ENCODE data around the gene MAP6D1. TPM values are rescaled to one million over a fixed set of nuclear protein-coding genes. Genes with fewer than 3 reads are reported as not detected.

Gene MAP6D1
- total RNA-seq, 2 experiments from 2014 or later, result 0.88 to 1.1 TPM

GRCh38 chr3:183829466-183829865 lies 4.1 kb upstream of the MAP6D1 start:
- intact Hi-C loops (cut with micrococcal nuclease; ENCODE audit: unreplicated experiment), result no loop called here
- CTCF ChIA-PET (ENCODE audit: unreplicated experiment), result no interaction called here
- no TSS peak for BruUV-seq (replicated peaks)

GRCh38 chr3:183828538-183828870 lies 3.1 kb upstream of the MAP6D1 start:
- H3K4me1 ChIP-seq (ENCODE audit: insufficient read depth, low read length, poor library complexity, severe bottlenecking), result peaks cover 14% of the 10 kb centered on the region
- no peak overlapping the region for H3K27ac ChIP-seq (ENCODE audit: low read depth, low read length, poor library complexity, severe bottlenecking)
- H3K4me3 ChIP-seq (ENCODE audit: low read depth, low read length, poor library complexity, severe bottlenecking), result no peak overlapping the region
- no peaks in the 10 kb centered on the region for H3K9me2 ChIP-seq (ENCODE audit: insufficient read depth, low read length)
- ChIA-PET CTCF (ENCODE audit: unreplicated experiment) (no interaction called here), POLR2A (interaction anchor here (1.5 kb wide), 1 partner anchor 13 kb away, joined by 4 read pairs; no protein-coding TSS in a partner anchor)
- DNase-seq (ENCODE audit: low spot score), result no peak
- H3K79me2 ChIP-seq (ENCODE audit: insufficient read depth, low read depth, low read length), result no peaks in the 10 kb centered on the region
- TF ChIP-seq EZH2phosphoT487 (IDR thresholded peaks at IDR 0.05; ENCODE audit: borderline replicate concordance, low read depth, low read length), result no peak
- TF ChIP-seq, protein P1, sequence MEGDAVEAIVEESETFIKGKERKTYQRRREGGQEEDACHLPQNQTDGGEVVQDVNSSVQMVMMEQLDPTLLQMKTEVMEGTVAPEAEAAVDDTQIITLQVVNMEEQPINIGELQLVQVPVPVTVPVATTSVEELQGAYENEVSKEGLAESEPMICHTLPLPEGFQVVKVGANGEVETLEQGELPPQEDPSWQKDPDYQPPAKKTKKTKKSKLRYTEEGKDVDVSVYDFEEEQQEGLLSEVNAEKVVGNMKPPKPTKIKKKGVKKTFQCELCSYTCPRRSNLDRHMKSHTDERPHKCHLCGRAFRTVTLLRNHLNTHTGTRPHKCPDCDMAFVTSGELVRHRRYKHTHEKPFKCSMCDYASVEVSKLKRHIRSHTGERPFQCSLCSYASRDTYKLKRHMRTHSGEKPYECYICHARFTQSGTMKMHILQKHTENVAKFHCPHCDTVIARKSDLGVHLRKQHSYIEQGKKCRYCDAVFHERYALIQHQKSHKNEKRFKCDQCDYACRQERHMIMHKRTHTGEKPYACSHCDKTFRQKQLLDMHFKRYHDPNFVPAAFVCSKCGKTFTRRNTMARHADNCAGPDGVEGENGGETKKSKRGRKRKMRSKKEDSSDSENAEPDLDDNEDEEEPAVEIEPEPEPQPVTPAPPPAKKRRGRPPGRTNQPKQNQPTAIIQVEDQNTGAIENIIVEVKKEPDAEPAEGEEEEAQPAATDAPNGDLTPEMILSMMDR (conservative IDR thresholded peaks at IDR 0.05; ENCODE audit: low read length), result no peak
- H3K4me2 ChIP-seq (ENCODE audit: low read length), result no peak overlapping the region
- intact Hi-C loops (cut with micrococcal nuclease; ENCODE audit: unreplicated experiment), result no loop called here
- no peak overlapping the region for H2AFZ ChIP-seq (ENCODE audit: low read length)
- H3K36me3 ChIP-seq (ENCODE audit: insufficient read depth, low read length), result peaks cover 25% of the 10 kb centered on the region; the same call in 1 of the 2 replicates
- H4K20me1 ChIP-seq (ENCODE audit: insufficient read depth, low read length), result no peaks in the 10 kb centered on the region
- no TSS peak for BruUV-seq (replicated peaks)
- no peaks in the 10 kb centered on the region for H3K9me3 ChIP-seq (ENCODE audit: low read length)

More at GRCh38 chr3:183829466-183829865, 4.1 kb upstream of the MAP6D1 start:
- peaks cover 8% of the 10 kb centered on the region for H3K4me1 ChIP-seq (ENCODE audit: insufficient read depth, low read length, poor library complexity, severe bottlenecking)
- H4K20me1 ChIP-seq (ENCODE audit: insufficient read depth, low read length), result no peaks in the 10 kb centered on the region
- H3K9me3 ChIP-seq (ENCODE audit: low read length), result no peaks in the 10 kb centered on the region
- TF ChIP-seq EZH2phosphoT487 (IDR thresholded peaks at IDR 0.05; ENCODE audit: borderline replicate concordance, low read depth, low read length), result no peak
- TF ChIP-seq, protein P1 (conservative IDR thresholded peaks at IDR 0.05; ENCODE audit: low read length), result no peak
- H3K36me3 ChIP-seq (ENCODE audit: insufficient read depth, low read length), result peaks cover 34% of the 10 kb centered on the region; the same call in 1 of the 2 replicates
- no peak for DNase-seq (ENCODE audit: low spot score)
- no peak overlapping the region for H3K27ac ChIP-seq (ENCODE audit: low read depth, low read length, poor library complexity, severe bottlenecking)
- H3K79me2 ChIP-seq (ENCODE audit: insufficient read depth, low read depth, low read length), result no peaks in the 10 kb centered on the region
- no peak overlapping the region for H3K4me2 ChIP-seq (ENCODE audit: low read length)
- H2AFZ ChIP-seq (ENCODE audit: low read length), result no peak overlapping the region
- POLR2A ChIA-PET, result interaction anchor here (0.6 to 1.5 kb wide), 2 partner anchors 14 to 290 kb away, joined by 4 to 7 read pairs; no protein-coding TSS in a partner anchor
- H3K9me2 ChIP-seq (ENCODE audit: insufficient read depth, low read length), result no peaks in the 10 kb centered on the region
- no peak overlapping the region for H3K4me3 ChIP-seq (ENCODE audit: low read depth, low read length, poor library complexity, severe bottlenecking)

GRCh38 chr3:183827809-183828537 lies 2.6 kb upstream of the MAP6D1 start:
- Histone ChIP-seq H3K9me2 (ENCODE audit: insufficient read depth, low read length) (no peaks in the 10 kb centered on the region), H3K4me2 (ENCODE audit: low read length) (no peak overlapping the region), H2AFZ (ENCODE audit: low read length) (no peak overlapping the region), H4K20me1 (ENCODE audit: insufficient read depth, low read length) (no peaks in the 10 kb centered on the region), H3K4me1 (ENCODE audit: insufficient read depth, low read length, poor library complexity, severe bottlenecking) (peaks cover 14% of the 10 kb centered on the region), H3K79me2 (ENCODE audit: insufficient read depth, low read depth, low read length) (no peaks in the 10 kb centered on the region), H3K9me3 (ENCODE audit: low read length) (no peaks in the 10 kb centered on the region), H3K36me3 (ENCODE audit: insufficient read depth, low read length) (peaks cover 19% of the 10 kb centered on the region; the same call in 1 of the 2 replicates), H3K4me3 (ENCODE audit: low read depth, low read length, poor library complexity, severe bottlenecking) (no peak overlapping the region), H3K27ac (ENCODE audit: low read depth, low read length, poor library complexity, severe bottlenecking) (no peak overlapping the region)
- ChIA-PET CTCF (ENCODE audit: unreplicated experiment) (no interaction called here), POLR2A (no interaction called here)
- TF ChIP-seq EZH2phosphoT487 (IDR thresholded peaks at IDR 0.05; ENCODE audit: borderline replicate concordance, low read depth, low read length), result no peak
- TF ChIP-seq, protein P1 (conservative IDR thresholded peaks at IDR 0.05; ENCODE audit: low read length), result no peak
- intact Hi-C loops (cut with micrococcal nuclease; ENCODE audit: unreplicated experiment), result no loop called here
- BruUV-seq (replicated peaks), result no TSS peak
- no peak for DNase-seq (ENCODE audit: low spot score)
